Measurements from ENCODE around the gene AK1. TPM values are rescaled to one million over a fixed set of nuclear protein-coding genes. Genes with fewer than 3 reads are reported as not detected.

Gene AK1
- total RNA-seq, 1 donor: 106 TPM

- TF ChIP-seq, protein P1, sequence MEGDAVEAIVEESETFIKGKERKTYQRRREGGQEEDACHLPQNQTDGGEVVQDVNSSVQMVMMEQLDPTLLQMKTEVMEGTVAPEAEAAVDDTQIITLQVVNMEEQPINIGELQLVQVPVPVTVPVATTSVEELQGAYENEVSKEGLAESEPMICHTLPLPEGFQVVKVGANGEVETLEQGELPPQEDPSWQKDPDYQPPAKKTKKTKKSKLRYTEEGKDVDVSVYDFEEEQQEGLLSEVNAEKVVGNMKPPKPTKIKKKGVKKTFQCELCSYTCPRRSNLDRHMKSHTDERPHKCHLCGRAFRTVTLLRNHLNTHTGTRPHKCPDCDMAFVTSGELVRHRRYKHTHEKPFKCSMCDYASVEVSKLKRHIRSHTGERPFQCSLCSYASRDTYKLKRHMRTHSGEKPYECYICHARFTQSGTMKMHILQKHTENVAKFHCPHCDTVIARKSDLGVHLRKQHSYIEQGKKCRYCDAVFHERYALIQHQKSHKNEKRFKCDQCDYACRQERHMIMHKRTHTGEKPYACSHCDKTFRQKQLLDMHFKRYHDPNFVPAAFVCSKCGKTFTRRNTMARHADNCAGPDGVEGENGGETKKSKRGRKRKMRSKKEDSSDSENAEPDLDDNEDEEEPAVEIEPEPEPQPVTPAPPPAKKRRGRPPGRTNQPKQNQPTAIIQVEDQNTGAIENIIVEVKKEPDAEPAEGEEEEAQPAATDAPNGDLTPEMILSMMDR (IDR thresholded peaks at IDR 0.05; ENCODE audit: extremely low read depth, low read depth, low read length): no peak
- no peak overlapping the region for H2AFZ ChIP-seq (ENCODE audit: low read length)
- H3K9me3 ChIP-seq (ENCODE audit: low read depth, low read length): no peaks in the 10 kb centered on the region
- H3K79me2 ChIP-seq (ENCODE audit: insufficient read depth, low read length): peaks cover 17% of the 10 kb centered on the region
- H3K4me1 ChIP-seq (ENCODE audit: insufficient read depth, low read length): peaks cover 25% of the 10 kb centered on the region
- peaks cover 3% of the 10 kb centered on the region for H4K20me1 ChIP-seq (ENCODE audit: insufficient read depth, low read length)
- no peak for DNase-seq (ENCODE audit: insufficient read length, low spot score, missing footprints)
- H3K27me3 ChIP-seq (ENCODE audit: insufficient read depth, low read length): no peaks in the 10 kb centered on the region
- H3K4me2 ChIP-seq (ENCODE audit: insufficient read depth, low read length): no peak overlapping the region
- no peak overlapping the region for H3K27ac ChIP-seq (ENCODE audit: low read depth, low read length)
- H3K4me3 ChIP-seq (ENCODE audit: insufficient read depth, low read length): no peak overlapping the region
- peaks cover 21% of the 10 kb centered on the region for H3K36me3 ChIP-seq (ENCODE audit: insufficient read depth, low read length)
Observed at GRCh38 chr9:127913682-127914081, 36.2 kb upstream of the AK1 start.

- Histone ChIP-seq H3K36me3 (ENCODE audit: insufficient read depth, low read length) (peaks cover 25% of the 10 kb centered on the region), H3K27me3 (ENCODE audit: insufficient read depth, low read length) (no peaks in the 10 kb centered on the region), H3K4me1 (ENCODE audit: insufficient read depth, low read length) (peaks cover 18% of the 10 kb centered on the region), H3K4me3 (ENCODE audit: insufficient read depth, low read length) (no peak overlapping the region), H2AFZ (ENCODE audit: low read length) (no peak overlapping the region), H3K9me3 (ENCODE audit: low read depth, low read length) (no peaks in the 10 kb centered on the region), H3K27ac (ENCODE audit: low read depth, low read length) (no peak overlapping the region), H3K79me2 (ENCODE audit: insufficient read depth, low read length) (peaks cover 17% of the 10 kb centered on the region), H4K20me1 (ENCODE audit: insufficient read depth, low read length) (peaks cover 3% of the 10 kb centered on the region), H3K4me2 (ENCODE audit: insufficient read depth, low read length) (no peak overlapping the region)
- TF ChIP-seq, protein P1 (IDR thresholded peaks at IDR 0.05; ENCODE audit: extremely low read depth, low read depth, low read length): no peak
- peak; percentile 57 for DNase-seq (ENCODE audit: insufficient read length, low spot score, missing footprints)
Observed at GRCh38 chr9:127912882-127913281, 35.4 kb upstream of the AK1 start.

DNA sequence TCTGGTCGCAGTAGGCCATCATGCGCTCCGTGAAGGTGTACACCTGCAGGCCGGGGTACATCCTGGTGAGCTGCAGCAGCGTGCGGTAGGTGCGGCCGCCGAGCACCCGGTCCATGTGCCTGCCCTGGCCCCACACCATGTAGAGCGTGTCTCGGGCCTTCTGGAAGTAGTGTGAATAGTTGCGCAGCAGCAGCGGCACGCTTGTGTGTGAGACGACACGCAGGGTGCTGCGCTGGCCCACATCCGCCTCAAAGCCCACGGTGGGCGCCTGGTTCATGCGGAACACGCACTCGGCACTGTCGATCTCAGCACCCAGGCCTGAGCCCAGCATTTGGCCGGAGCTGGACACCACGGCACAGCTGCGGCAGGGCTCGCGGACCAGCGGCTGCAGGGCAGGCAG lies 34.8 kb upstream of the AK1 start:
- Histone ChIP-seq H3K79me2 (ENCODE audit: insufficient read depth, low read length) (peaks cover 17% of the 10 kb centered on the region), H3K27me3 (ENCODE audit: insufficient read depth, low read length) (no peaks in the 10 kb centered on the region), H3K36me3 (ENCODE audit: insufficient read depth, low read length) (peaks cover 25% of the 10 kb centered on the region), H3K27ac (ENCODE audit: low read depth, low read length) (no peak overlapping the region), H2AFZ (ENCODE audit: low read length) (no peak overlapping the region), H3K4me1 (ENCODE audit: insufficient read depth, low read length) (peaks cover 17% of the 10 kb centered on the region), H3K9me3 (ENCODE audit: low read depth, low read length) (no peaks in the 10 kb centered on the region), H4K20me1 (ENCODE audit: insufficient read depth, low read length) (peaks cover 3% of the 10 kb centered on the region), H3K4me3 (ENCODE audit: insufficient read depth, low read length) (no peak overlapping the region), H3K4me2 (ENCODE audit: insufficient read depth, low read length) (no peak overlapping the region)
- TF ChIP-seq, protein P1 (IDR thresholded peaks at IDR 0.05; ENCODE audit: extremely low read depth, low read depth, low read length): no peak
- DNase-seq (ENCODE audit: insufficient read length, low spot score, missing footprints): no peak

DNA sequence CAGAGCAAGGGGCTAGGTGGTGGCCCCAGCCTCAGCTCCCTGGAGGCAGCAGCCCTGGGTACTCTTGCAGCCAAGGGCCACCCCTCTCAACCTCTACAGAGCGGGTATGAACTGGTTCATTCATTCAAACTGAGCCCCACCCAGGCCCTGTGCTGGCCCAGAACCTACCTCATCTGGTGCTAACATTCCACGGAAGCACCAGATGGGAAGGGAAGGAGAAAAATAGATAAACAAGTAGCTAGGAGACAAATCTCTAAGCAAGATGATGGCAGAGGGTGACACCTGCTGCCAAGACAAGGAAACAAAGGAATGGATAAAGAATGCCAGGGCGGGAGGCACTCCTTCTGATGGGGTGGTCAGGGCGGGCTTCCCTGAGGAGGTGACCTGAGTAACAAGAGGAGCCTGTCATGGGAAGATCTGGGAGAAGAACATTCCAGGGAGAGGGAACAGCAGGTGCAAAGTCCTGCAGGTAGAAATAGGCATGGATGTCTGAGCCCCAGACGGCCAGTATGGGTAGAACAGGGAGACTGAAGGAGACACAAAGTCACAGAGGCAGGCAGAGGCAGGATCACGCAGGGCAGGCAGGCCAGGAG lies 33.2 kb upstream of the AK1 start:
- no peak overlapping the region for H3K27ac ChIP-seq (ENCODE audit: low read depth, low read length)
- DNase-seq (ENCODE audit: insufficient read length, low spot score, missing footprints): peak; percentile 65
- no peaks in the 10 kb centered on the region for H3K27me3 ChIP-seq (ENCODE audit: insufficient read depth, low read length)
- no peak overlapping the region for H3K4me2 ChIP-seq (ENCODE audit: insufficient read depth, low read length)
- H3K4me3 ChIP-seq (ENCODE audit: insufficient read depth, low read length): no peak overlapping the region
- H3K79me2 ChIP-seq (ENCODE audit: insufficient read depth, low read length): peaks cover 7% of the 10 kb centered on the region
- H3K9me3 ChIP-seq (ENCODE audit: low read depth, low read length): no peaks in the 10 kb centered on the region
- TF ChIP-seq, protein P1 (IDR thresholded peaks at IDR 0.05; ENCODE audit: extremely low read depth, low read depth, low read length): peak; percentile 39
- peaks cover 3% of the 10 kb centered on the region for H4K20me1 ChIP-seq (ENCODE audit: insufficient read depth, low read length)
- peaks cover 5% of the 10 kb centered on the region for H3K4me1 ChIP-seq (ENCODE audit: insufficient read depth, low read length)
- H3K36me3 ChIP-seq (ENCODE audit: insufficient read depth, low read length): peaks cover 25% of the 10 kb centered on the region
- H2AFZ ChIP-seq (ENCODE audit: low read length): no peak overlapping the region
